Gastrocnemius medialis (tissue), 4 donors: ENCODE data around the gene CELA1. TPM values are rescaled to one million over a fixed set of nuclear protein-coding genes. Genes with fewer than 3 reads are reported as not detected.
"Not testable (repeated sequence)": the region's sequence is repeated elsewhere in the genome, so short reads cannot be mapped to it uniquely, and the experiment has no call there.

Experiments used
- ATAC-seq, 2 donors: fragments of 150-250 bp; one replicate each; pipeline ENCODE4 v1.9.1; 2016
- DNase-seq, 2 donors: peaks; one replicate each; pipeline ENCODE4 v3.0.0-alpha.2; 2019
- H3K27ac ChIP-seq, 4 donors: fragments of 200-600 bp; sonication (generic); 1 replicate in 1 of 4; 2 replicates in 3 of 4; pipeline ENCODE4 v1.5.1; 2016 to 2018; ENCODE audit warnings: mild to moderate bottlenecking in 2 of 4, moderate library complexity in 1 of 4
- H3K27me3 ChIP-seq, 3 donors: fragments of 200-600 bp; sonication (generic) in 2 of 3; 1 replicate in 1 of 3; 2 replicates in 2 of 3; pipeline versions ENCODE4 v1.5.1 to v1.6.0; 2016 to 2019; ENCODE audit warnings: mild to moderate bottlenecking in 1 of 3, moderate library complexity in 1 of 3
- H3K36me3 ChIP-seq, 2 donors: fragments of 200-600 bp; sonication (generic) in 1 of 2; one replicate each; pipeline ENCODE4 v1.5.1; 2017 to 2018
- H3K4me1 ChIP-seq, 2 donors: fragments of 200-600 bp; sonication (generic) in 1 of 2; one replicate each; pipeline ENCODE4 v1.5.1; 2016 to 2017; ENCODE audit warnings: mild to moderate bottlenecking in 2 of 2
- H3K4me3 ChIP-seq, 4 donors: fragments of 200-600 bp; sonication (generic) in 3 of 4; 1 replicate in 1 of 4; 2 replicates in 3 of 4; pipeline ENCODE4 v1.5.1; 2016 to 2019; ENCODE audit warnings: mild to moderate bottlenecking in 2 of 4
- H3K9me3 ChIP-seq, 3 donors: fragments of 200-600 bp; sonication (generic) in 2 of 3; 1 replicate in 1 of 3; 2 replicates in 2 of 3; pipeline ENCODE4 v1.5.1; 2016 to 2019
- POLR2A ChIP-seq, 2 donors: fragments of 450-650 bp; IDR thresholded peaks; one replicate each; pipeline ENCODE4 v1.6.1; 2017; ENCODE audit warnings: antibody characterized with exemption in 2 of 2, mild to moderate bottlenecking in 2 of 2, moderate library complexity in 2 of 2
- in situ Hi-C, 4 donors: fragments of 200-750 bp; cut with MboI; loops; one replicate each; pipeline versions ENCODE4 v1.15.0 to v1.8.0; 2017; ENCODE audit warnings: low sequenced_read_pairs in 4 of 4
- intact Hi-C: fragments of 100-400 bp; cut with DNase I; formaldehyde crosslinking; loops from one replicate; pipeline ENCODE4 v1.15.1; 2023; ENCODE audit warnings: low total_unique reads
- total RNA-seq, 4 donors: library from RNA; depleted of rRNA; stranded (reverse); fragments of >200 nt; gene quantifications; one replicate each; pipeline versions ENCODE4 v1.1.0 to v1.2.3, GENCODE V29; 2016
- TF ChIP-seq, protein P1 (sequence below), 5 experiments: fragments of 450-650 bp in 3 of 5; fragments of 200-600 bp in 2 of 5; sonication (generic) in 2 of 5; IDR thresholded peaks in 4 of 5; conservative IDR thresholded peaks in 1 of 5; 1 replicate in 4 of 5; 2 replicates in 1 of 5; pipeline ENCODE4 v1.5.1; 2016 to 2019; ENCODE audit warnings: antibody characterized with exemption in 5 of 5, mild to moderate bottlenecking in 3 of 5, moderate library complexity in 3 of 5

Gene CELA1
- total RNA-seq, 4 donors from 2014 or later, result not detected

DNA sequence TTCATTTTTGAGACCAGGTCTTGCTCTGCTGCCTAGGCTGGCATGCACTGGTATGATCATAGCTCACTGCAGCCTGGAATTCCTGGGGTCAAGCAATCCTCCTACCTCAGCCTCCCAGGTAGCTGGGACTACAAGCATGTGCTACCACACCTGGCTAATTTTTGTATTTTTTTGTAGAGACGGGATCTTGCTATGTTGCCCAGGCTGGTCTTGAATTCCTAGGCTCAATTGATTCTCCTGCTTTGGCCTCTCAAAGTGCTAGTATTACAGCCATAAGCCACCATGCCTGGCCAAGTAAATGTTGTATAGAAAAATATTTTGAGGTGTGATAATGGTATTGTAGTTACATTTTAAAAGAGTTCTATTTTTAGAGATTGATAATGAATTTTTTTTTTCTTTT is 35.1 kb downstream of the CELA1 start:
- intact Hi-C loops, result no loop called here
- H3K27ac ChIP-seq, result no peak overlapping the region
- H3K4me3 ChIP-seq, result no peak overlapping the region
- no peaks in the 10 kb centered on the region for H3K9me3 ChIP-seq
- no peak for ATAC-seq
- in situ Hi-C loops, result no loop called here
- DNase-seq, result no peak
- TF ChIP-seq, protein P1, sequence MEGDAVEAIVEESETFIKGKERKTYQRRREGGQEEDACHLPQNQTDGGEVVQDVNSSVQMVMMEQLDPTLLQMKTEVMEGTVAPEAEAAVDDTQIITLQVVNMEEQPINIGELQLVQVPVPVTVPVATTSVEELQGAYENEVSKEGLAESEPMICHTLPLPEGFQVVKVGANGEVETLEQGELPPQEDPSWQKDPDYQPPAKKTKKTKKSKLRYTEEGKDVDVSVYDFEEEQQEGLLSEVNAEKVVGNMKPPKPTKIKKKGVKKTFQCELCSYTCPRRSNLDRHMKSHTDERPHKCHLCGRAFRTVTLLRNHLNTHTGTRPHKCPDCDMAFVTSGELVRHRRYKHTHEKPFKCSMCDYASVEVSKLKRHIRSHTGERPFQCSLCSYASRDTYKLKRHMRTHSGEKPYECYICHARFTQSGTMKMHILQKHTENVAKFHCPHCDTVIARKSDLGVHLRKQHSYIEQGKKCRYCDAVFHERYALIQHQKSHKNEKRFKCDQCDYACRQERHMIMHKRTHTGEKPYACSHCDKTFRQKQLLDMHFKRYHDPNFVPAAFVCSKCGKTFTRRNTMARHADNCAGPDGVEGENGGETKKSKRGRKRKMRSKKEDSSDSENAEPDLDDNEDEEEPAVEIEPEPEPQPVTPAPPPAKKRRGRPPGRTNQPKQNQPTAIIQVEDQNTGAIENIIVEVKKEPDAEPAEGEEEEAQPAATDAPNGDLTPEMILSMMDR (IDR thresholded peaks at IDR 0.05 in 4 of 5, conservative IDR thresholded peaks at IDR 0.05 in 1 of 5), result no peak
- no peak for TF ChIP-seq POLR2A (IDR thresholded peaks at IDR 0.05)
- no peaks in the 10 kb centered on the region for H3K4me1 ChIP-seq
- H3K27me3 ChIP-seq, result no peaks in the 10 kb centered on the region
- H3K36me3 ChIP-seq, result no peaks in the 10 kb centered on the region

GRCh38 chr12:51307655-51308593 is 38.6 kb downstream of the CELA1 start:
- intact Hi-C loops (no loop called here), in situ Hi-C loops (no loop called here)
- DNase-seq, result no peak
- no peak for ATAC-seq
- no peaks in the 10 kb centered on the region for H3K9me3 ChIP-seq
- no peaks in the 10 kb centered on the region for H3K36me3 ChIP-seq
- no peak for TF ChIP-seq POLR2A (IDR thresholded peaks at IDR 0.05)
- TF ChIP-seq, protein P1 (IDR thresholded peaks at IDR 0.05 in 4 of 5, conservative IDR thresholded peaks at IDR 0.05 in 1 of 5), result no peak
- H3K4me3 ChIP-seq, result no peak overlapping the region
- H3K27me3 ChIP-seq, result no peaks in the 10 kb centered on the region
- no peak overlapping the region for H3K27ac ChIP-seq
- H3K4me1 ChIP-seq, result no peaks in the 10 kb centered on the region

GRCh38 chr12:51306507-51306906 is 40.0 kb downstream of the CELA1 start:
- no peaks in the 10 kb centered on the region for H3K4me1 ChIP-seq
- H3K36me3 ChIP-seq, result no peaks in the 10 kb centered on the region
- no peak overlapping the region for H3K4me3 ChIP-seq
- no peak overlapping the region for H3K27ac ChIP-seq
- no peak for ATAC-seq
- no peak for TF ChIP-seq POLR2A (IDR thresholded peaks at IDR 0.05)
- TF ChIP-seq, protein P1 (IDR thresholded peaks at IDR 0.05 in 4 of 5, conservative IDR thresholded peaks at IDR 0.05 in 1 of 5), result no peak
- in situ Hi-C loops (no loop called here), intact Hi-C loops (no loop called here)
- H3K9me3 ChIP-seq, result no peaks in the 10 kb centered on the region
- no peaks in the 10 kb centered on the region for H3K27me3 ChIP-seq
- DNase-seq, result no peak

GRCh38 chr12:51300768-51301167 is 45.7 kb downstream of the CELA1 start:
- DNase-seq, in situ Hi-C loops: not testable (repeated sequence)

GRCh38 chr12:51295651-51296050 is 50.8 kb downstream of the CELA1 start:
- Histone ChIP-seq H3K9me3 (no peaks in the 10 kb centered on the region), H3K27ac (no peak overlapping the region), H3K27me3 (no peaks in the 10 kb centered on the region), H3K36me3 (no peaks in the 10 kb centered on the region), H3K4me3 (no peak overlapping the region), H3K4me1 (no peaks in the 10 kb centered on the region)
- in situ Hi-C loops, result no loop called here
- DNase-seq (no peak), ATAC-seq (no peak)
- no peak for TF ChIP-seq POLR2A (IDR thresholded peaks at IDR 0.05)
- TF ChIP-seq, protein P1 (IDR thresholded peaks at IDR 0.05 in 4 of 5, conservative IDR thresholded peaks at IDR 0.05 in 1 of 5), result no peak
- intact Hi-C loops, result no loop called here

More at GRCh38 chr12:51300768-51301167, 45.7 kb downstream of the CELA1 start:
- H3K4me1 ChIP-seq, H3K4me3 ChIP-seq, H3K36me3 ChIP-seq, intact Hi-C loops, H3K9me3 ChIP-seq, H3K27ac ChIP-seq, H3K27me3 ChIP-seq, ATAC-seq: not testable (repeated sequence)

GRCh38 chr12:51294097-51294496 is 52.4 kb downstream of the CELA1 start:
- H3K4me3 ChIP-seq, ATAC-seq, intact Hi-C loops, H3K9me3 ChIP-seq, H3K27me3 ChIP-seq, H3K27ac ChIP-seq, in situ Hi-C loops, H3K36me3 ChIP-seq, H3K4me1 ChIP-seq, DNase-seq: not testable (repeated sequence)
